NCI-H1105 treated with DMSO at 0.1 percent for 48 hours (cell line): Measurements from ENCODE around the gene NTSR1.

Source experiments
- DNase-seq: peaks from one replicate; lab custom pipeline; 2025; lab: John Stamatoyannopoulos, UW

NTSR1 gene

GRCh38 chr20:62739581-62740285 is 31.1 kb downstream of the NTSR1 start:
- no peak for DNase-seq

- no peak for DNase-seq
Observed at GRCh38 chr20:62740286-62741141, 31.9 kb downstream of the NTSR1 start.

- DNase-seq: no peak
Observed at GRCh38 chr20:62741191-62741691, 32.6 kb downstream of the NTSR1 start.

GRCh38 chr20:62741701-62742491 is 33.3 kb downstream of the NTSR1 start:
- no peak for DNase-seq

- DNase-seq: no peak
Observed at GRCh38 chr20:62742550-62742949, 33.9 kb downstream of the NTSR1 start.

- DNase-seq: no peak
Observed at GRCh38 chr20:62742979-62743776, 34.5 kb downstream of the NTSR1 start.

- DNase-seq: no peak
Observed at GRCh38 chr20:62743777-62744317, 35.2 kb downstream of the NTSR1 start.

- DNase-seq: no peak
Observed at GRCh38 chr20:62744741-62745191, 36.1 kb downstream of the NTSR1 start.

GRCh38 chr20:62745279-62745951 is 36.8 kb downstream of the NTSR1 start:
- DNase-seq: no peak

GRCh38 chr20:62745952-62746288 is 37.3 kb downstream of the NTSR1 start:
- no peak for DNase-seq

GRCh38 chr20:62748311-62748710 is 39.7 kb downstream of the NTSR1 start:
- no peak for DNase-seq

- DNase-seq: no peak
Observed at GRCh38 chr20:62749851-62750445, 41.3 kb downstream of the NTSR1 start.

GRCh38 chr20:62751551-62752150 is 43.0 kb downstream of the NTSR1 start:
- no peak for DNase-seq

GRCh38 chr20:62752181-62752670 is 43.6 kb downstream of the NTSR1 start:
- DNase-seq: no peak

GRCh38 chr20:62752671-62753501 is 44.2 kb downstream of the NTSR1 start:
- DNase-seq: no peak

GRCh38 chr20:62753626-62754025 is 45.0 kb downstream of the NTSR1 start:
- no peak for DNase-seq

- DNase-seq: no peak
Observed at GRCh38 chr20:62754122-62754990, 45.7 kb downstream of the NTSR1 start.

GRCh38 chr20:62754991-62755356 is 46.3 kb downstream of the NTSR1 start:
- no peak for DNase-seq
